CD4-positive, alpha-beta T cell (primary cell): ENCODE data around the gene ZNF768. TPM values are rescaled to one million over a fixed set of nuclear protein-coding genes. Genes with fewer than 3 reads are reported as not detected.
A peak's percentile ranks its signal among the peaks of the same experiment; 100 is the strongest.
"Not testable (repeated sequence)": the region's sequence is repeated elsewhere in the genome, so short reads cannot be mapped to it uniquely, and the experiment has no call there.

Source experiments
- ATAC-seq: fragments of 200-7000 bp; cut with Tn5 transposase; one replicate; pipeline ENCODE4 v1.10.0; 2022; ENCODE audit warnings: mild to moderate bottlenecking; ENCODE audit not compliant: poor library complexity
- CTCF ChIA-PET: fragments of 350-600 bp; sonication (Branson Sonifier 250); formaldehyde crosslinking; loops from one replicate; lab custom pipeline; 2021; ENCODE audit warnings: antibody characterized with exemption, inconsistent platforms; lab: Charles Lee
- POLR2A ChIA-PET: fragments of 350-600 bp; sonication (Branson Sonifier 250); formaldehyde crosslinking; loops from one replicate; lab custom pipeline; 2021; ENCODE audit warnings: antibody characterized with exemption, inconsistent platforms; lab: Charles Lee
- DNase-seq, 14 experiments: peaks; one replicate each; pipeline ENCODE4 v3.0.0-alpha.2; 2013 to 2020; ENCODE audit warnings: mixed read lengths in 2 of 14
- H3K27ac ChIP-seq, 2 donors: one replicate each; pipeline versions ENCODE4 v1.5.1 to v1.7.0; 2013; ENCODE audit warnings: low read length in 2 of 2, low read depth in 1 of 2, mild to moderate bottlenecking in 1 of 2
- H3K27me3 ChIP-seq, 2 experiments: 1 replicate in 1 of 2; 2 replicates in 1 of 2; pipeline versions ENCODE4 v1.6.1 to v1.7.0; 2013; ENCODE audit warnings: low read length in 2 of 2, control low read depth in 1 of 2, mild to moderate bottlenecking in 1 of 2, moderate library complexity in 1 of 2; ENCODE audit not compliant: insufficient read depth in 2 of 2, control insufficient read depth in 1 of 2
- H3K36me3 ChIP-seq: one replicate; pipeline ENCODE4 v1.6.1; 2013; ENCODE audit warnings: low read length, control low read depth; ENCODE audit not compliant: insufficient read depth
- H3K4me1 ChIP-seq: one replicate; pipeline ENCODE4 v1.6.1; 2013; ENCODE audit warnings: low read length, control low read depth; ENCODE audit not compliant: insufficient read depth
- H3K4me3 ChIP-seq: one replicate; pipeline ENCODE4 v1.5.1; 2013; ENCODE audit warnings: mild to moderate bottlenecking, low read length, moderate library complexity
- H3K9me3 ChIP-seq, 2 experiments: 1 replicate in 1 of 2; 2 replicates in 1 of 2; pipeline versions ENCODE4 v1.6.1 to v1.7.0; 2013; ENCODE audit warnings: low read length in 2 of 2, mild to moderate bottlenecking in 2 of 2, control low read depth in 1 of 2, moderate library complexity in 1 of 2; ENCODE audit not compliant: control insufficient read depth in 1 of 2, insufficient read depth in 1 of 2
- H3K27ac Mint-ChIP-seq: one replicate; pipeline ENCODE4 v1.8.0; 2020; ENCODE audit warnings: mixed read lengths
- H3K27me3 Mint-ChIP-seq: one replicate; pipeline ENCODE4 v1.8.0; 2021; ENCODE audit warnings: mixed read lengths
- H3K36me3 Mint-ChIP-seq: one replicate; pipeline ENCODE4 v1.8.0; 2021; ENCODE audit warnings: low read depth, mixed read lengths
- H3K4me1 Mint-ChIP-seq: one replicate; pipeline ENCODE4 v1.8.0; 2021; ENCODE audit warnings: low read depth, mixed read lengths
- H3K4me3 Mint-ChIP-seq: one replicate; pipeline ENCODE4 v1.8.0; 2020; ENCODE audit warnings: mild to moderate bottlenecking, mixed read lengths
- H3K9me3 Mint-ChIP-seq: one replicate; pipeline ENCODE4 v1.8.0; 2020; ENCODE audit warnings: mixed read lengths
- CTCF ChIP-seq: fragments of 200-600 bp; IDR thresholded peaks from one replicate; pipeline ENCODE4 v1.8.0; 2022; ENCODE audit warnings: antibody characterized with exemption, mild to moderate bottlenecking
- intact Hi-C, 2 experiments: fragments of 100-400 bp; cut with DNase I in 1 of 2; cut with micrococcal nuclease in 1 of 2; formaldehyde crosslinking; loops; one replicate each; pipeline versions ENCODE4 v1.15.1 to v1.9.0; 2023 to 2025; cut with DNase I, micrococcal nuclease
- total RNA-seq, 174 experiments: library from RNA in 2 of 174; stranded (reverse) in 2 of 174; gene quantifications; one replicate each; pipeline ENCODE4 v1.2.3 and lab custom pipeline; 2021 to 2026

Gene ZNF768
- total RNA-seq, 2 experiments from 2014 or later: 3.9 to 4.1 TPM

GRCh38 chr16:30539000-30539964, 12.9 kb upstream of the ZNF768 start:
- Mint-ChIP-seq H3K27ac (no peak overlapping the region), H3K36me3 (peaks cover 16% of the 10 kb centered on the region), H3K27me3 (no peaks in the 10 kb centered on the region), H3K4me3 (no peak overlapping the region), H3K9me3 (no peaks in the 10 kb centered on the region), H3K4me1 (peaks cover 31% of the 10 kb centered on the region)
- H3K36me3 ChIP-seq: no peaks in the 10 kb centered on the region
- TF ChIP-seq CTCF: no peak
- H3K4me1 ChIP-seq: peaks cover 25% of the 10 kb centered on the region
- ATAC-seq (no peak), DNase-seq (no peak)
- H3K4me3 ChIP-seq: no peak overlapping the region
- no peak overlapping the region for H3K27ac ChIP-seq
- ChIA-PET POLR2A (no interaction called here), CTCF (no interaction called here)
- intact Hi-C loops: loop anchor here in 1 of 2 experiments (5.0 kb wide), 2 partner anchors 58 to 92 kb away; partner anchors contain the start of gene SEPHS2
- no peaks in the 10 kb centered on the region for H3K27me3 ChIP-seq
- no peaks in the 10 kb centered on the region for H3K9me3 ChIP-seq

DNA sequence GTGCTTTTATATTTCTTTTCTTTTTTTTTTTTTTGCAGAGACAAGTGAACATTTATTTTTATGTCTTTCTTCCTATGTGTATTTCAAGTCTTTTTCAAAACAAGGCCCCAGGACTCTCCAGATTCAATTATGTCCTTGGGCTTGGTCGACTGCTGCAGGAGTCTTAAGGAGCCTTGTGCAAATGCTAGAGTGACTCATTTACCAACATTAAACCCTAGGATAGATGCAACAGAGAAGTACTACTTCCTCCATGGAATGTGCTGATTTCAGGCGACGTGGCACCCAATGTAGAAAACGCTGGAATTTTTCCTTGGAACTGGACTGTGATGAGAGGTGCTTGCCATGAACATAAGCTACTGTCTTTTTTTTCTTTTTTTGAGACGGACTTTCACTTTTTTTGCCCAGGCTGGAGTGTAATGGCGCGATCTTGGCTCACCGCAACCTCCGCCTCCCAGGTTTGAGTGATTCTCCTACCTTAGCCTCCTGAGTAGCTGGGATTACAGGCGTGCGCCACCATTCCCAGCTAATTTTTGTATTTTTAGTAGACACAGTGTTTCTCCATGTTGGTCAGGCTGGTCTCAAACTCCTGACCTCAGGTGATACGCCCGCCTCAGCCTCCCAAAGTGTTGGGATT, 10.1 kb upstream of the ZNF768 start:
- not testable (repeated sequence) for H3K9me3 ChIP-seq, H3K27me3 ChIP-seq, DNase-seq, H3K9me3 Mint-ChIP-seq, H3K27me3 Mint-ChIP-seq, H3K4me3 ChIP-seq, ATAC-seq
- H3K4me1 Mint-ChIP-seq: peaks cover 35% of the 10 kb centered on the region
- peak overlapping the region; percentile 94 for H3K4me3 Mint-ChIP-seq
- H3K4me1 ChIP-seq: peaks cover 40% of the 10 kb centered on the region
- ChIA-PET POLR2A (interaction anchor here (1.1 to 3.6 kb wide), 14 partner anchors 10 to 165 kb away, joined by 3 to 116 read pairs (median 14); partner anchors contain the start of genes DCTPP1, SEPTIN1, ZNF688 and ZNF764), CTCF (interaction anchor here (1.1 to 4.2 kb wide), 13 partner anchors 16 to 106 kb away, joined by 3 to 68 read pairs (median 9); partner anchors contain the start of genes DCTPP1, ZNF689, ZNF764 and ZNF785)
- H3K36me3 ChIP-seq: peaks cover 11% of the 10 kb centered on the region
- peak overlapping the region in 1 of 2 donors; percentile 85 for H3K27ac ChIP-seq
- peaks cover 19% of the 10 kb centered on the region for H3K36me3 Mint-ChIP-seq
- intact Hi-C loops: loop anchor here in 1 of 2 experiments (5.0 kb wide), 2 partner anchors 61 to 89 kb away; partner anchors contain the start of gene SEPHS2
- H3K27ac Mint-ChIP-seq: peak overlapping the region; percentile 99

DNA sequence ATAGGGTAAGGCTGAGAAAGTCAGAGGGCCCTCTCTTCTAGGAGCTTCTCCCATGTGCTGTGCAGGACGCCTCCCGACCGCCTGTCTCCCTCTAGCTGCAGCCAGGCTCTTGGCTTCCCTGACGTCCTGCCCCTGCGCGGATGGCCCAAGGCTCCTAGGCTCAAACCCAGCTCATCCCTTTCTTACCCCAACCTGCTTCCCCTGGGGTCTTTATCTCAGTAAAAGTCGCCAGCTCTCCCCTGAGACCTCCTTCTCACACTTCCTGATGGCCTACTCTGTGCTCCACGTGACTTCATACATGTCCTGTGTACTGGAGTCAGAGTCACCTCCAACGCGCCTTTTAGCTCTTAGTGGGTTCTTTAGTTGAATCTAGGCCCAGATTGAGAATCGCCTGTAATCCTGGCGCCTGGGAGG, 9.4 kb upstream of the ZNF768 start:
- no peaks in the 10 kb centered on the region for H3K27me3 ChIP-seq
- H3K27me3 Mint-ChIP-seq: no peaks in the 10 kb centered on the region
- peaks cover 40% of the 10 kb centered on the region for H3K4me1 ChIP-seq
- H3K27ac Mint-ChIP-seq: peak overlapping the region; percentile 99
- peak; percentile 62 for ATAC-seq
- peak; percentile 57 for TF ChIP-seq CTCF
- H3K36me3 Mint-ChIP-seq: peaks cover 20% of the 10 kb centered on the region
- H3K4me1 Mint-ChIP-seq: peaks cover 35% of the 10 kb centered on the region
- intact Hi-C loops: loop anchor here (1.0 to 5.0 kb wide), 10 partner anchors 15 to 105 kb away; partner anchors contain the start of genes DCTPP1 (in 1 of the 2), SEPHS2 (in 1 of the 2), ZNF689 (in 1 of the 2) and ZNF764 (in 1 of the 2)
- H3K27ac ChIP-seq: peak overlapping the region; percentile 85 to 96
- H3K9me3 Mint-ChIP-seq: no peaks in the 10 kb centered on the region
- peak overlapping the region; percentile 87 for H3K4me3 ChIP-seq
- H3K36me3 ChIP-seq: peaks cover 17% of the 10 kb centered on the region
- H3K9me3 ChIP-seq: no peaks in the 10 kb centered on the region
- CTCF ChIA-PET: interaction anchor here (0.7 to 4.2 kb wide), 23 partner anchors 8 to 123 kb away, joined by 3 to 68 read pairs (median 5); partner anchors contain the start of genes DCTPP1, FBRS, SEPHS2 and ZNF688
- peak; percentile 40 to 83 (median 55) for DNase-seq
- peak overlapping the region; percentile 94 for H3K4me3 Mint-ChIP-seq
- POLR2A ChIA-PET: interaction anchor here (0.7 to 3.6 kb wide), 30 partner anchors 8 to 444 kb away, joined by 3 to 116 read pairs (median 7); partner anchors contain the start of genes DCTPP1, FBRS, SEPHS2 and SEPTIN1
